CD8-positive, alpha-beta memory T cell (primary cell): ENCODE measurements around the gene TMPRSS5. TPM values are rescaled to one million over a fixed set of nuclear protein-coding genes. Genes with fewer than 3 reads are reported as not detected.

Experiments used
- CTCF ChIA-PET: fragments of 350-600 bp; sonication (Branson Sonifier 250); formaldehyde crosslinking; loops from one replicate; lab custom pipeline; 2021; ENCODE audit warnings: antibody characterized with exemption; lab: Charles Lee
- POLR2A ChIA-PET: fragments of 350-600 bp; sonication (Branson Sonifier 250); formaldehyde crosslinking; loops from one replicate; lab custom pipeline; 2021; ENCODE audit warnings: antibody characterized with exemption; lab: Charles Lee
- DNase-seq, 5 donors: peaks; one replicate each; pipeline versions ENCODE4 v3.0.0 to v3.0.0-alpha.2; 2020 to 2022; ENCODE audit warnings: mixed read lengths in 1 of 5
- H3K27ac ChIP-seq: one replicate; pipeline ENCODE4 v1.7.0; 2013; ENCODE audit warnings: low read depth, mild to moderate bottlenecking, low read length, moderate library complexity
- H3K27me3 ChIP-seq: 2 replicates; pipeline ENCODE4 v1.7.0; 2013; ENCODE audit warnings: low read length, mild to moderate bottlenecking; ENCODE audit not compliant: insufficient read depth, poor library complexity, severe bottlenecking
- H3K36me3 ChIP-seq: 2 replicates; pipeline ENCODE4 v1.7.0; 2013; ENCODE audit warnings: mild to moderate bottlenecking, low read length, moderate library complexity; ENCODE audit not compliant: insufficient read depth
- H3K4me1 ChIP-seq: 2 replicates; pipeline ENCODE4 v1.7.0; 2013; ENCODE audit warnings: mild to moderate bottlenecking, low read length, moderate library complexity; ENCODE audit not compliant: insufficient read depth
- H3K4me3 ChIP-seq: 2 replicates; pipeline ENCODE4 v1.7.0; 2013; ENCODE audit warnings: mild to moderate bottlenecking, low read length
- H3K9me3 ChIP-seq: 2 replicates; pipeline ENCODE4 v1.7.0; 2013; ENCODE audit warnings: mild to moderate bottlenecking, low read length
- H3K27ac Mint-ChIP-seq, 8 donors: one replicate each; pipeline ENCODE4 v1.8.0; 2020 to 2021; ENCODE audit warnings: mixed read lengths in 8 of 8, mild to moderate bottlenecking in 6 of 8, inconsistent platforms in 3 of 8, moderate library complexity in 3 of 8
- H3K27me3 Mint-ChIP-seq, 2 donors: one replicate each; pipeline ENCODE4 v1.8.0; 2020 to 2021; ENCODE audit warnings: mixed read lengths in 2 of 2, mild to moderate bottlenecking in 1 of 2, moderate library complexity in 1 of 2
- H3K36me3 Mint-ChIP-seq, 3 donors: one replicate each; pipeline ENCODE4 v1.8.0; 2020 to 2021; ENCODE audit warnings: mixed read lengths in 3 of 3, inconsistent platforms in 1 of 3, mild to moderate bottlenecking in 1 of 3
- H3K4me1 Mint-ChIP-seq, 3 donors: one replicate each; pipeline ENCODE4 v1.8.0; 2020 to 2021; ENCODE audit warnings: mixed read lengths in 3 of 3, inconsistent platforms in 1 of 3, mild to moderate bottlenecking in 1 of 3
- H3K4me3 Mint-ChIP-seq, 7 donors: one replicate each; pipeline ENCODE4 v1.8.0; 2020 to 2021; ENCODE audit warnings: mixed read lengths in 7 of 7, mild to moderate bottlenecking in 6 of 7, moderate library complexity in 4 of 7, inconsistent platforms in 2 of 7
- H3K9me3 Mint-ChIP-seq, 5 donors: one replicate each; pipeline ENCODE4 v1.8.0; 2020 to 2022; ENCODE audit warnings: mixed read lengths in 5 of 5, mild to moderate bottlenecking in 3 of 5, moderate library complexity in 2 of 5, inconsistent platforms in 1 of 5
- polyA plus RNA-seq: library from polyadenylated mRNA; unstranded; fragments of 300-500 nt; fragmentation: Illumina TruSeq; gene quantifications from one replicate; pipeline ENCODE4 v1.2.3, GENCODE V29; 2021
- total RNA-seq, 2 experiments: library from RNA; stranded (reverse); gene quantifications; one replicate each; pipeline ENCODE4 v1.2.3, GENCODE V29; 2021

The TMPRSS5 gene
- total and polyA plus RNA-seq, 3 experiments from 2014 or later, result 0.26 to 0.40 TPM; not detected in 1

GRCh38 chr11:113683481-113684046 is 22.5 kb downstream of the TMPRSS5 start:
- H3K27ac Mint-ChIP-seq, result no peak overlapping the region
- peaks cover 0 to 10% of the 10 kb centered on the region in 2 donors for H3K27me3 Mint-ChIP-seq
- no peaks in the 10 kb centered on the region for H3K9me3 Mint-ChIP-seq
- no peak for DNase-seq
- no peaks in the 10 kb centered on the region for H3K4me1 Mint-ChIP-seq
- H3K4me3 Mint-ChIP-seq, result no peak overlapping the region
- no peaks in the 10 kb centered on the region for H3K27me3 ChIP-seq
- no peaks in the 10 kb centered on the region for H3K9me3 ChIP-seq
- no peaks in the 10 kb centered on the region for H3K4me1 ChIP-seq
- no peak overlapping the region for H3K27ac ChIP-seq
- CTCF ChIA-PET, result no interaction called here
- H3K4me3 ChIP-seq, result no peak overlapping the region
- peaks cover 0 to 2% (median 0%) of the 10 kb centered on the region in 3 donors for H3K36me3 Mint-ChIP-seq
- H3K36me3 ChIP-seq, result no peaks in the 10 kb centered on the region
- POLR2A ChIA-PET, result no interaction called here

GRCh38 chr11:113681711-113682413 is 24.2 kb downstream of the TMPRSS5 start:
- no peak for DNase-seq
- Histone ChIP-seq H3K4me3 (no peak overlapping the region), H3K27me3 (no peaks in the 10 kb centered on the region), H3K4me1 (no peaks in the 10 kb centered on the region), H3K27ac (no peak overlapping the region), H3K9me3 (no peaks in the 10 kb centered on the region), H3K36me3 (no peaks in the 10 kb centered on the region)
- no peaks in the 10 kb centered on the region for H3K9me3 Mint-ChIP-seq
- POLR2A ChIA-PET, result no interaction called here
- CTCF ChIA-PET, result no interaction called here
- H3K36me3 Mint-ChIP-seq, result peaks cover 0 to 2% (median 0%) of the 10 kb centered on the region in 3 donors
- peaks cover 0 to 10% of the 10 kb centered on the region in 2 donors for H3K27me3 Mint-ChIP-seq
- H3K4me3 Mint-ChIP-seq, result no peak overlapping the region
- no peak overlapping the region for H3K27ac Mint-ChIP-seq
- H3K4me1 Mint-ChIP-seq, result no peaks in the 10 kb centered on the region

GRCh38 chr11:113681282-113681681 is 24.8 kb downstream of the TMPRSS5 start:
- Mint-ChIP-seq H3K9me3 (no peaks in the 10 kb centered on the region), H3K36me3 (peaks cover 0 to 2% (median 0%) of the 10 kb centered on the region in 3 donors), H3K4me3 (no peak overlapping the region), H3K27ac (no peak overlapping the region), H3K27me3 (peaks cover 0 to 10% of the 10 kb centered on the region in 2 donors), H3K4me1 (no peaks in the 10 kb centered on the region)
- Histone ChIP-seq H3K36me3 (no peaks in the 10 kb centered on the region), H3K9me3 (no peaks in the 10 kb centered on the region), H3K4me1 (no peaks in the 10 kb centered on the region), H3K4me3 (no peak overlapping the region), H3K27me3 (no peaks in the 10 kb centered on the region), H3K27ac (no peak overlapping the region)
- no peak for DNase-seq
- ChIA-PET CTCF (no interaction called here), POLR2A (no interaction called here)

- Histone ChIP-seq H3K36me3 (no peaks in the 10 kb centered on the region), H3K4me3 (no peak overlapping the region), H3K4me1 (no peaks in the 10 kb centered on the region), H3K27me3 (no peaks in the 10 kb centered on the region), H3K9me3 (no peaks in the 10 kb centered on the region), H3K27ac (no peak overlapping the region)
- peaks cover 0 to 2% (median 0%) of the 10 kb centered on the region in 3 donors for H3K36me3 Mint-ChIP-seq
- no peaks in the 10 kb centered on the region for H3K4me1 Mint-ChIP-seq
- POLR2A ChIA-PET, result no interaction called here
- CTCF ChIA-PET, result no interaction called here
- no peak overlapping the region for H3K27ac Mint-ChIP-seq
- peaks cover 4 to 10% of the 10 kb centered on the region in 2 donors for H3K27me3 Mint-ChIP-seq
- no peaks in the 10 kb centered on the region for H3K9me3 Mint-ChIP-seq
- DNase-seq, result no peak
- H3K4me3 Mint-ChIP-seq, result no peak overlapping the region
These were observed 28.4 kb downstream of the TMPRSS5 start for GRCh38 chr11:113677685-113678084.

GRCh38 chr11:113675565-113675964 is 30.5 kb downstream of the TMPRSS5 start:
- H3K4me1 Mint-ChIP-seq, result no peaks in the 10 kb centered on the region

GRCh38 chr11:113675003-113675561 is 31.0 kb downstream of the TMPRSS5 start:
- Mint-ChIP-seq H3K4me3 (no peak overlapping the region), H3K27me3 (peaks cover 7 to 8% of the 10 kb centered on the region in 2 donors), H3K27ac (no peak overlapping the region), H3K36me3 (peaks cover 0 to 2% (median 0%) of the 10 kb centered on the region in 3 donors), H3K9me3 (no peaks in the 10 kb centered on the region), H3K4me1 (no peaks in the 10 kb centered on the region)
- H3K4me1 ChIP-seq, result no peaks in the 10 kb centered on the region
- H3K36me3 ChIP-seq, result no peaks in the 10 kb centered on the region
- no peak for DNase-seq
- no peaks in the 10 kb centered on the region for H3K27me3 ChIP-seq
- H3K9me3 ChIP-seq, result no peaks in the 10 kb centered on the region
- H3K27ac ChIP-seq, result no peak overlapping the region
- no peak overlapping the region for H3K4me3 ChIP-seq
- CTCF ChIA-PET, result no interaction called here
- POLR2A ChIA-PET, result no interaction called here

More at GRCh38 chr11:113675565-113675964, 30.5 kb downstream of the TMPRSS5 start:
- Histone ChIP-seq H3K27me3 (no peaks in the 10 kb centered on the region), H3K36me3 (no peaks in the 10 kb centered on the region), H3K4me3 (no peak overlapping the region), H3K9me3 (no peaks in the 10 kb centered on the region), H3K27ac (no peak overlapping the region), H3K4me1 (no peaks in the 10 kb centered on the region)
- ChIA-PET CTCF (no interaction called here), POLR2A (no interaction called here)
- H3K9me3 Mint-ChIP-seq, result no peaks in the 10 kb centered on the region
- H3K4me3 Mint-ChIP-seq, result no peak overlapping the region
- no peak overlapping the region for H3K27ac Mint-ChIP-seq
- H3K27me3 Mint-ChIP-seq, result peaks cover 7 to 8% of the 10 kb centered on the region in 2 donors
- H3K36me3 Mint-ChIP-seq, result peaks cover 0 to 2% (median 0%) of the 10 kb centered on the region in 3 donors
- no peak for DNase-seq

- Histone ChIP-seq H3K27ac (no peak overlapping the region), H3K4me3 (no peak overlapping the region), H3K9me3 (no peaks in the 10 kb centered on the region), H3K4me1 (no peaks in the 10 kb centered on the region), H3K27me3 (no peaks in the 10 kb centered on the region), H3K36me3 (no peaks in the 10 kb centered on the region)
- no peaks in the 10 kb centered on the region for H3K9me3 Mint-ChIP-seq
- no peak for DNase-seq
- H3K4me3 Mint-ChIP-seq, result no peak overlapping the region
- peaks cover 0 to 1% (median 0%) of the 10 kb centered on the region in 3 donors for H3K36me3 Mint-ChIP-seq
- peaks cover 2 to 10% of the 10 kb centered on the region in 2 donors for H3K27me3 Mint-ChIP-seq
- POLR2A ChIA-PET, result no interaction called here
- CTCF ChIA-PET, result no interaction called here
- H3K4me1 Mint-ChIP-seq, result no peaks in the 10 kb centered on the region
- no peak overlapping the region for H3K27ac Mint-ChIP-seq
These were observed 31.8 kb downstream of the TMPRSS5 start for GRCh38 chr11:113674397-113674685.

- no peaks in the 10 kb centered on the region for H3K9me3 Mint-ChIP-seq
- CTCF ChIA-PET, result no interaction called here
- POLR2A ChIA-PET, result no interaction called here
These were observed 32.3 kb downstream of the TMPRSS5 start for GRCh38 chr11:113673550-113674396.

More at GRCh38 chr11:113673550-113674396, 32.3 kb downstream of the TMPRSS5 start:
- H3K27ac ChIP-seq, result no peak overlapping the region
- Mint-ChIP-seq H3K4me1 (no peaks in the 10 kb centered on the region), H3K4me3 (no peak overlapping the region), H3K27ac (peak overlapping the region in 1 of 8 donors; percentile 48), H3K27me3 (peaks cover 0 to 12% of the 10 kb centered on the region in 2 donors), H3K36me3 (no peaks in the 10 kb centered on the region)
- DNase-seq, result no peak
- no peaks in the 10 kb centered on the region for H3K4me1 ChIP-seq
- no peak overlapping the region for H3K4me3 ChIP-seq
- H3K27me3 ChIP-seq, result no peaks in the 10 kb centered on the region
- H3K36me3 ChIP-seq, result no peaks in the 10 kb centered on the region
- no peaks in the 10 kb centered on the region for H3K9me3 ChIP-seq
